SU-DHL-6 (cell line): ENCODE results near the gene FAM163A.

ENCODE experiments used
- EZH2phosphoT487 ChIP-seq: fragments of 200-600 bp; sonication (generic), shearing (Covaris generic); conservative IDR thresholded peaks from 2 replicates; pipeline ENCODE4 v1.6.1; 2018; ENCODE audit warnings: mild to moderate bottlenecking, antibody characterized with exemption, low read length, moderate library complexity, mixed read lengths
- TF ChIP-seq, protein P1 (sequence below): fragments of 200-600 bp; sonication (generic); IDR thresholded peaks from one replicate; pipeline ENCODE4 v1.5.1; 2017; ENCODE audit warnings: antibody characterized with exemption, mild to moderate bottlenecking, low read length, moderate library complexity; ENCODE audit not compliant: insufficient read depth, poor library complexity, severe bottlenecking

- TF ChIP-seq, protein P1, sequence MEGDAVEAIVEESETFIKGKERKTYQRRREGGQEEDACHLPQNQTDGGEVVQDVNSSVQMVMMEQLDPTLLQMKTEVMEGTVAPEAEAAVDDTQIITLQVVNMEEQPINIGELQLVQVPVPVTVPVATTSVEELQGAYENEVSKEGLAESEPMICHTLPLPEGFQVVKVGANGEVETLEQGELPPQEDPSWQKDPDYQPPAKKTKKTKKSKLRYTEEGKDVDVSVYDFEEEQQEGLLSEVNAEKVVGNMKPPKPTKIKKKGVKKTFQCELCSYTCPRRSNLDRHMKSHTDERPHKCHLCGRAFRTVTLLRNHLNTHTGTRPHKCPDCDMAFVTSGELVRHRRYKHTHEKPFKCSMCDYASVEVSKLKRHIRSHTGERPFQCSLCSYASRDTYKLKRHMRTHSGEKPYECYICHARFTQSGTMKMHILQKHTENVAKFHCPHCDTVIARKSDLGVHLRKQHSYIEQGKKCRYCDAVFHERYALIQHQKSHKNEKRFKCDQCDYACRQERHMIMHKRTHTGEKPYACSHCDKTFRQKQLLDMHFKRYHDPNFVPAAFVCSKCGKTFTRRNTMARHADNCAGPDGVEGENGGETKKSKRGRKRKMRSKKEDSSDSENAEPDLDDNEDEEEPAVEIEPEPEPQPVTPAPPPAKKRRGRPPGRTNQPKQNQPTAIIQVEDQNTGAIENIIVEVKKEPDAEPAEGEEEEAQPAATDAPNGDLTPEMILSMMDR, result no peak
- no peak for TF ChIP-seq EZH2phosphoT487
Measured at GRCh38 chr1:179774566-179774965, 31.5 kb downstream of the FAM163A start.
